ENCODE data around the gene NUTM2F. TPM values are rescaled to one million over a fixed set of nuclear protein-coding genes. Genes with fewer than 3 reads are reported as not detected.
"Not testable (repeated sequence)": the region's sequence is repeated elsewhere in the genome, so short reads cannot be mapped to it uniquely, and the experiment has no call there.

The NUTM2F gene, protein sequence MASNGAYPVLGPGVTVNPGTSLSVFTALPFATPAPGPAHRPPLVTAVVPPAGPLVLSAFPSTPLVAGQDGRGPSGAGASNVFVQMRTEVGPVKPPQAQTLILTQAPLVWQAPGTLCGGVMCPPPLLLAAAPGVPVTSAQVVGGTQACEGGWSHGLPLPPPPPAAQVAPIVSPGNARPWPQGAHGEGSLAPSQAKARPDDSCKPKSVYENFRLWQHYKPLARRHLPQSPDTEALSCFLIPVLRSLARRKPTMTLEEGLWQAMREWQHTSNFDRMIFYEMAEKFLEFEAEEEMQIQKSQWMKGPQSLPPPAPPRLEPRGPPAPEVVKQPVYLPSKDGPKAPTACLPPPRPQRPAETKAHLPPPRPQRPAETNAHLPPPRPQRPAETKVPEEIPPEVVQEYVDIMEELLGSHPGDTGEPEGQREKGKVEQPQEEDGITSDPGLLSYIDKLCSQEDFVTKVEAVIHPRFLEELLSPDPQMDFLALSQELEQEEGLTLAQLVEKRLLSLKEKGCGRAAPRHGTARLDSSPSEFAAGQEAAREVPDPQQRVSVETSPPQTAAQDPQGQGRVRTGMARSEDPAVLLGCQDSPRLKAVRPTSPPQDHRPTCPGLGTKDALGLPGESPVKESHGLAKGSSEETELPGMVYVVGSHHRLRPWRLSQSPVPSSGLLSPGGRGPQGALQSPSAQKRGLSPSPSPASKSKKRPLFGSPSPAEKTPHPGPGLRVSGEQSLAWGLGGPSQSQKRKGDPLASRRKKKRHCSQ
- total RNA-seq (not detected in 2 replicates), polyA plus RNA-seq (not detected in 2 replicates), polyA minus RNA-seq (not detected in 2 replicates), Bru-seq, nascent RNA (not detected), BruChase-seq, experiment 1, labeled RNA remaining after a 6-hour chase (not detected), BruChase-seq, experiment 2, labeled RNA remaining after a 2-hour chase (not detected)
- polyA plus RNA-seq (2011; cell fraction: cytosol; rRNA removed) = not detected in 2 replicates
- polyA plus RNA-seq (2011; cell fraction: nucleus; rRNA removed) = not detected in 2 replicates
- polyA plus RNA-seq (2012) = not detected in 2 replicates
- polyA minus RNA-seq (2011; cell fraction: cytosol; rRNA and poly(A)+ RNA removed) = not detected
- not detected in 2 replicates for polyA minus RNA-seq (2011; cell fraction: nucleus; rRNA and poly(A)+ RNA removed)
- long read RNA-seq = 0 reads

- DNase-seq (ENCODE audit: low read depth, low spot score); POLR2A ChIA-PET; FAIRE-seq; H3K9ac ChIP-seq (replicated peaks; ENCODE audit: extremely low read depth, insufficient read depth, low read length); H3K9me3 ChIP-seq (replicated peaks; ENCODE audit: control insufficient read depth, insufficient read depth, low read length); CTCF ChIA-PET; H3K27me3 ChIP-seq (ENCODE audit: control insufficient read depth in 2 of 2, insufficient read depth in 2 of 2, low read length in 2 of 2); H3K79me2 ChIP-seq (ENCODE audit: control insufficient read depth, insufficient read depth, low read length); H3K9me1 ChIP-seq (replicated peaks; ENCODE audit: control insufficient read depth, extremely low read depth, insufficient read depth, low read length); dilution Hi-C loops (cut with MboI; ENCODE audit: extremely low pct_ligation_motif_present, low sequenced_read_pairs); H3K36me3 ChIP-seq (ENCODE audit: control insufficient read depth in 2 of 2, extremely low read depth in 1 of 2, insufficient read depth in 2 of 2, low read length in 2 of 2); H3K4me1 ChIP-seq (ENCODE audit: control insufficient read depth, extremely low read depth, insufficient read depth, low read length); H3K27ac ChIP-seq (ENCODE audit: insufficient read depth, low read depth, low read length); H3K4me2 ChIP-seq (ENCODE audit: insufficient read depth, low read length); H2AFZ ChIP-seq (ENCODE audit: low read depth, low read length); H3K4me3 ChIP-seq (replicated peaks in 1 of 3; ENCODE audit: insufficient read depth in 1 of 3, low read depth in 1 of 3, low read length in 3 of 3); H4K20me1 ChIP-seq (replicated peaks; ENCODE audit: control insufficient read depth, extremely low read depth, insufficient read depth, low read length); intact Hi-C loops (cut with micrococcal nuclease); BruUV-seq (replicated peaks): not testable (repeated sequence)
Observed at GRCh38 chr9:94328544-94328943, at the start of gene NUTM2F. TSS of gene NUTM2F (minus strand) at chr9:94328644. CDS start at chr9:94328623, 21 bp downstream.

DNA sequence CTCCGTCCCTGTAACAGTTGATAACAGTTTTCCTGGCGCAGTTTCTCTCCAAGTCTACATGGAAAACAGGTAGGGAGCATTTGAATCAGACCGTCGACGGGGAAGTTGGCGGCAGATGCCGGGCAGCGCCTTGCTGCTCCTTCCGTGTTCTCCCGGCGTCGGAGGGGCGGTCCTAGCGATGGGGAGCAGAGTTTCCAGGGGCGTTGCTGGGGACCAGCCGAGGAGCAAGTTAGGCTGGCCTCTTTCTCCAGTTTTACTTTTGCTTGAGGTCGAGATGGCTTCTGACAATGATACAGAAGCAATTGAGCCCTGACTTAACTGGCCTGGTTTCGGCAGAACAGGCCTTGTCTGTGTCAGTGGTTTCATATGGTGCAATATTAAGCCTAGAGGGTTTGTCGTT, 46.8 kb upstream of the NUTM2F start:
- H3K4me1 ChIP-seq (ENCODE audit: control insufficient read depth, extremely low read depth, insufficient read depth, low read length); H4K20me1 ChIP-seq (replicated peaks; ENCODE audit: control insufficient read depth, extremely low read depth, insufficient read depth, low read length); H3K27ac ChIP-seq (ENCODE audit: insufficient read depth, low read depth, low read length); H3K36me3 ChIP-seq (ENCODE audit: control insufficient read depth in 2 of 2, extremely low read depth in 1 of 2, insufficient read depth in 2 of 2, low read length in 2 of 2); POLR2A ChIA-PET; BruUV-seq (replicated peaks); H3K9me3 ChIP-seq (replicated peaks; ENCODE audit: control insufficient read depth, insufficient read depth, low read length); H2AFZ ChIP-seq (ENCODE audit: low read depth, low read length); CTCF ChIA-PET; H3K27me3 ChIP-seq (ENCODE audit: control insufficient read depth in 2 of 2, insufficient read depth in 2 of 2, low read length in 2 of 2); dilution Hi-C loops (cut with MboI; ENCODE audit: extremely low pct_ligation_motif_present, low sequenced_read_pairs); H3K9me1 ChIP-seq (replicated peaks; ENCODE audit: control insufficient read depth, extremely low read depth, insufficient read depth, low read length); intact Hi-C loops (cut with micrococcal nuclease): not testable (repeated sequence)
- H3K4me2 ChIP-seq (ENCODE audit: insufficient read depth, low read length) = peak overlapping the region; percentile 55
- peak overlapping the region; percentile 47 for H3K9ac ChIP-seq (replicated peaks; ENCODE audit: extremely low read depth, insufficient read depth, low read length)
- DNase-seq (ENCODE audit: low read depth, low spot score) (peak; percentile 18), FAIRE-seq (peak; percentile 84)
- peak overlapping the region; percentile 27 to 67 (median 66) for H3K4me3 ChIP-seq (replicated peaks in 1 of 3; ENCODE audit: insufficient read depth in 1 of 3, low read depth in 1 of 3, low read length in 3 of 3)
- H3K79me2 ChIP-seq (ENCODE audit: control insufficient read depth, insufficient read depth, low read length) = peaks cover 20% of the 10 kb centered on the region
